HCT116 (cell line): Measurements from ENCODE around the gene CCDC116. TPM values are rescaled to one million over a fixed set of nuclear protein-coding genes. Genes with fewer than 3 reads are reported as not detected.

Source experiments
- ATAC-seq: fragments of 200-7000 bp; cut with Tn5 transposase; 2 replicates; pipeline ENCODE4 v1.9.1; 2020; ENCODE audit warnings: mild to moderate bottlenecking, moderate library complexity
- BruUV-seq: library from RNA; stranded (reverse); fragments of 400-500 nt; replicated peaks from 2 replicates; lab custom pipeline; 2021; lab: Mats Ljungman, UMichigan
- CTCF ChIA-PET: fragments of 300-600 bp; sonication (Branson Sonifier 250); formaldehyde crosslinking; loops from one replicate; lab custom pipeline; 2021; ENCODE audit warnings: antibody characterized with exemption; lab: Charles Lee
- POLR2A ChIA-PET: fragments of 300-600, 350-600 bp; sonication (Branson Sonifier 250); formaldehyde crosslinking; loops from one replicate; lab custom pipeline; 2021; ENCODE audit warnings: antibody characterized with exemption; lab: Charles Lee
- RAD21 ChIA-PET, 2 experiments: fragments of 300-600 bp; sonication (Branson Sonifier 250); formaldehyde crosslinking; loops; one replicate each; lab custom pipeline; 2023; ENCODE audit warnings: low total read pairs in 2 of 2; ENCODE audit not compliant: uncharacterized antibody in 2 of 2, unreplicated experiment in 2 of 2, low non-redundant PET in 1 of 2; lab: Charles Lee
- DNase-seq: peaks from one replicate; pipeline ENCODE4 v3.0.0-alpha.2; 2010; ENCODE audit warnings: low read depth, low spot score
- H2AFZ ChIP-seq: fragments of 200-600 bp; shearing (Covaris generic), sonication (generic); 2 replicates; pipeline ENCODE4 v1.6.1; 2017; ENCODE audit warnings: low read depth, mixed run types, mixed read lengths, antibody characterized with exemption, low read length; ENCODE audit not compliant: poor library complexity, severe bottlenecking
- H3K27ac ChIP-seq: 2 replicates; pipeline ENCODE4 v1.5.1; 2012; ENCODE audit warnings: low read depth, low read length
- H3K27me3 ChIP-seq: fragments of 200-600 bp; sonication (generic); 2 replicates; pipeline ENCODE4 v1.6.1; 2016; ENCODE audit warnings: mixed run types, low read length, mixed read lengths; ENCODE audit not compliant: insufficient read depth
- H3K36me3 ChIP-seq, 2 experiments: fragments of 200-500 bp in 1 of 2; fragments of 200-600 bp in 1 of 2; sonication (Bioruptor generic) in 1 of 2; sonication (generic) in 1 of 2; 2 replicates each; pipeline versions ENCODE4 v1.5.1 to v1.6.1; 2014 to 2016; ENCODE audit warnings: low read length in 2 of 2, inconsistent platforms in 1 of 2, mixed read lengths in 1 of 2, mixed run types in 1 of 2; ENCODE audit not compliant: insufficient read depth in 2 of 2, control insufficient read depth in 1 of 2
- H3K4me1 ChIP-seq, 2 experiments: fragments of 200-600 bp in 1 of 2; sonication (generic) in 1 of 2; 2 replicates each; pipeline versions ENCODE4 v1.5.1 to v1.6.1; 2012 to 2017; ENCODE audit warnings: low read length in 2 of 2, inconsistent platforms in 1 of 2, mild to moderate bottlenecking in 1 of 2, mixed read lengths in 1 of 2, mixed run types in 1 of 2, moderate library complexity in 1 of 2; ENCODE audit not compliant: insufficient read depth in 2 of 2, control insufficient read depth in 1 of 2
- H3K4me2 ChIP-seq: fragments of 200-600 bp; sonication (generic); 2 replicates; pipeline ENCODE4 v1.6.1; 2017; ENCODE audit warnings: mixed run types, low read length, mixed read lengths
- H3K4me3 ChIP-seq, 2 experiments: fragments of 200-600 bp in 1 of 2; sonication (generic) in 1 of 2; replicated peaks in 1 of 2; 2 replicates each; pipeline ENCODE4 v1.5.1; 2011 to 2016; ENCODE audit warnings: low read length in 2 of 2, control low read depth in 1 of 2, low read depth in 1 of 2, mild to moderate bottlenecking in 1 of 2, mixed read lengths in 1 of 2, mixed run types in 1 of 2
- H3K79me2 ChIP-seq: fragments of 200-600 bp; sonication (generic); 2 replicates; pipeline ENCODE4 v1.6.1; 2017; ENCODE audit warnings: mild to moderate bottlenecking, mixed run types, low read length, moderate library complexity, mixed read lengths; ENCODE audit not compliant: insufficient read depth
- H3K9ac ChIP-seq: fragments of 200-600 bp; sonication (generic); 2 replicates; pipeline ENCODE4 v1.6.1; 2016; ENCODE audit warnings: low read length, mixed read lengths
- H3K9me2 ChIP-seq: fragments of 200-600 bp; sonication (generic), shearing (Covaris generic); 2 replicates; pipeline ENCODE4 v1.6.1; 2017; ENCODE audit warnings: mixed run types, mild to moderate bottlenecking, moderate library complexity; ENCODE audit not compliant: insufficient read depth
- H3K9me3 ChIP-seq, 2 experiments: fragments of 200-500 bp in 1 of 2; fragments of 200-600 bp in 1 of 2; sonication (Bioruptor generic) in 1 of 2; sonication (generic) in 1 of 2; 2 replicates each; pipeline ENCODE4 v1.6.1; 2014 to 2017; ENCODE audit warnings: low read length in 2 of 2, mixed read lengths in 2 of 2, inconsistent platforms in 1 of 2, low read depth in 1 of 2, mild to moderate bottlenecking in 1 of 2, mixed run types in 1 of 2, moderate library complexity in 1 of 2; ENCODE audit not compliant: control insufficient read depth in 1 of 2, insufficient read depth in 1 of 2
- H4K20me1 ChIP-seq: fragments of 200-600 bp; sonication (generic), shearing (Covaris generic); 2 replicates; pipeline ENCODE4 v1.6.1; 2017; ENCODE audit warnings: mixed run types, mild to moderate bottlenecking, moderate library complexity; ENCODE audit not compliant: insufficient read depth
- ATF3 ChIP-seq: IDR thresholded peaks from 2 replicates; pipeline ENCODE4 v1.6.1; 2012
- EGR1 ChIP-seq: IDR thresholded peaks from 2 replicates; pipeline ENCODE4 v1.6.1; 2012; ENCODE audit warnings: low read depth
- EZH2 ChIP-seq: fragments of 200-600 bp; sonication (generic); IDR thresholded peaks from 2 replicates; pipeline ENCODE4 v1.6.1; 2017; ENCODE audit warnings: antibody characterized with exemption, mixed run types
- MAX ChIP-seq: IDR thresholded peaks from 2 replicates; pipeline ENCODE4 v1.6.1; 2012
- POLR2A ChIP-seq: IDR thresholded peaks from 2 replicates; pipeline ENCODE4 v1.7.0; 2011; ENCODE audit warnings: borderline replicate concordance; ENCODE audit not compliant: insufficient read depth, insufficient read length; ENCODE audit errors: extremely low read depth
- POLR2AphosphoS5 ChIP-seq: IDR thresholded peaks from 2 replicates; pipeline ENCODE4 v1.6.1; 2011; ENCODE audit warnings: mild to moderate bottlenecking, low read depth, low read length, moderate library complexity
- RAD21 ChIP-seq: IDR thresholded peaks from 2 replicates; pipeline ENCODE4 v1.6.1; 2012; ENCODE audit warnings: low read depth, mild to moderate bottlenecking
- REST ChIP-seq: IDR thresholded peaks from 2 replicates; pipeline ENCODE4 v1.6.1; 2012; ENCODE audit warnings: low read depth
- SIN3A ChIP-seq: IDR thresholded peaks from 2 replicates; pipeline ENCODE4 v1.6.1; 2012; ENCODE audit warnings: low read depth
- SP1 ChIP-seq: IDR thresholded peaks from 2 replicates; pipeline ENCODE4 v1.6.1; 2012; ENCODE audit warnings: low read depth
- TCF7L2 ChIP-seq: IDR thresholded peaks from 2 replicates; pipeline ENCODE4 v1.7.0; 2011; ENCODE audit warnings: borderline replicate concordance, inconsistent platforms; ENCODE audit not compliant: insufficient read depth, insufficient read length; ENCODE audit errors: extremely low read depth
- ZBTB33 ChIP-seq: IDR thresholded peaks from 2 replicates; pipeline ENCODE4 v1.6.1; 2011; ENCODE audit warnings: mild to moderate bottlenecking, low read length, moderate library complexity; ENCODE audit not compliant: insufficient replicate concordance; ENCODE audit errors: extremely low read depth
- ZFX ChIP-seq: fragments of 450-650 bp; IDR thresholded peaks from 2 replicates; pipeline ENCODE4 v1.6.1; 2017
- intact Hi-C: fragments of 100-400 bp; cut with micrococcal nuclease; formaldehyde crosslinking; loops from 2 replicates; pipeline ENCODE4 v1.10.0; 2022
- total RNA-seq: library from RNA; stranded (reverse); gene quantifications from one replicate; pipeline ENCODE4 v1.2.1, GENCODE V29; 2021; ENCODE audit not compliant: unreplicated experiment

CCDC116 gene
- total RNA-seq, 1 experiment from 2014 or later, result 0.66 TPM

- peaks cover 21% of the 10 kb centered on the region; the same call in 1 of the 2 replicates for H3K79me2 ChIP-seq
- TF ChIP-seq RAD21, result no peak
- TF ChIP-seq POLR2A, result peak; percentile 46
- TF ChIP-seq SP1, result peak; percentile 94
- TF ChIP-seq POLR2AphosphoS5, result peak; percentile 72
- peak; percentile 81 for TF ChIP-seq SIN3A
- peak; percentile 15 for TF ChIP-seq ZBTB33
- TF ChIP-seq ZFX, result peak; percentile 60; the same call in 1 of the 2 replicates
- no peak for TF ChIP-seq ATF3
- no peak for TF ChIP-seq EZH2
- peak; percentile 9 for TF ChIP-seq TCF7L2
- no peak for TF ChIP-seq REST
- TF ChIP-seq EGR1, result no peak
- TF ChIP-seq MAX, result peak; percentile 65
- H2AFZ ChIP-seq, result no peak within 1 kb of the TSS
- H3K36me3 ChIP-seq, result peaks cover 3 to 10% of the 10 kb centered on the region in 2 experiments; a peak in 2 of 4 replicates
- no peaks in the 10 kb centered on the region for H3K27me3 ChIP-seq
- peaks cover 5% of the 10 kb centered on the region; the same call in 1 of the 2 replicates for H4K20me1 ChIP-seq
- H3K4me1 ChIP-seq, result peaks cover 12 to 35% of the 10 kb centered on the region in 2 experiments
- ATAC-seq (peak; percentile 92), DNase-seq (peak; percentile 96)
- peak within 1 kb of the TSS; percentile 81 for H3K27ac ChIP-seq
- BruUV-seq, result no TSS peak
- no peaks in the 10 kb centered on the region for H3K9me2 ChIP-seq
- ChIA-PET POLR2A (interaction anchor here (0.6 to 3.3 kb wide), 11 partner anchors 9 to 69 kb away, joined by 3 to 43 read pairs (median 4); partner anchors contain the start of genes CCDC116, PPIL2 and YDJC), CTCF (interaction anchor here (0.8 to 3.7 kb wide), 12 partner anchors 10 to 540 kb away, joined by 3 to 103 read pairs (median 5); partner anchors contain the start of genes CCDC116 and YDJC), RAD21 (interaction anchor here (0.6 to 1.2 kb wide), 3 partner anchors 13 to 39 kb away, joined by 3 to 7 read pairs (median 3); no protein-coding TSS in a partner anchor)
- peak within 1 kb of the TSS; percentile 88 to 93 for H3K4me3 ChIP-seq
- H3K4me2 ChIP-seq, result peak within 1 kb of the TSS; percentile 94
- intact Hi-C loops, result loop anchor here (2.0 kb wide), 1 partner anchor 75 kb away; the partner anchor contains the start of gene UBE2L3
- H3K9me3 ChIP-seq, result no peaks in the 10 kb centered on the region
- peak within 1 kb of the TSS; percentile 97 for H3K9ac ChIP-seq
Observed at GRCh38 chr22:21641789-21642583, 9.4 kb downstream of the CCDC116 start, which contains the start of gene SDF2L1. Gene SDF2L1, plus strand, starts transcription at chr22:21642302. Its CDS starts 35 bp downstream, at chr22:21642337.
